K562 (cell line): ENCODE data around the gene PPFIBP2. TPM values are rescaled to one million over a fixed set of nuclear protein-coding genes. Genes with fewer than 3 reads are reported as not detected.

ENCODE experiments used
- ATAC-seq: fragments of 200-7000 bp; cut with Tn5 transposase; 3 replicates; pipeline ENCODE4 v1.9.1; 2020; ENCODE audit warnings: moderate library complexity
- BruUV-seq: library from RNA; stranded (reverse); fragments of 400-500 nt; replicated peaks from 2 replicates; lab custom pipeline; 2021; lab: Mats Ljungman, UMichigan
- CTCF ChIA-PET: fragments of 300-600 bp; formaldehyde crosslinking; extraction: SDS; loops from one replicate; lab custom pipeline; 2021; ENCODE audit warnings: low intra/inter-chr PET ratio; lab: Yijun Ruan, JAX
- POLR2A ChIA-PET: fragments of 300-600, 350-650 bp; sonication (Branson Sonifier 250); formaldehyde crosslinking; extraction: SDS; loops from one replicate; lab custom pipeline; 2021; ENCODE audit warnings: antibody characterized with exemption, inconsistent platforms; lab: Yijun Ruan, JAX
- DNase-seq, 4 experiments: peaks; one replicate each; pipeline versions ENCODE4 v3.0.0 to v3.0.0-alpha.2; 2011 to 2018; ENCODE audit warnings: low spot score in 3 of 4, mixed read lengths in 3 of 4; ENCODE audit errors: extremely low read depth in 1 of 4
- FAIRE-seq: peaks from 2 replicates; lab custom pipeline; 2011; peaks lifted over from hg19 to GRCh38; lab: Jason Lieb, UNC
- H2AFZ ChIP-seq: 2 replicates; pipeline ENCODE4 v1.6.0; 2011; ENCODE audit warnings: low read depth, low read length, control low read depth, inconsistent platforms
- H3K27ac ChIP-seq: fragments of 200-600 bp; 3 replicates; pipeline ENCODE4 v1.8.0; 2011; ENCODE audit warnings: low read depth, mild to moderate bottlenecking, control low read depth, inconsistent platforms, low read length, moderate library complexity, mixed read lengths; ENCODE audit errors: extremely low read depth
- H3K27me3 ChIP-seq, 2 experiments: fragments of 300-600 bp in 1 of 2; 2 replicates in 1 of 2; 3 replicates in 1 of 2; pipeline versions ENCODE4 v1.6.0 to v1.8.0; 2011; ENCODE audit warnings: inconsistent platforms in 2 of 2, low read length in 2 of 2, mild to moderate bottlenecking in 1 of 2, mixed read lengths in 1 of 2, moderate library complexity in 1 of 2; ENCODE audit not compliant: control insufficient read depth in 2 of 2, insufficient read depth in 2 of 2
- H3K36me3 ChIP-seq: fragments of 300-600 bp; 3 replicates; pipeline ENCODE4 v1.8.0; 2011; ENCODE audit warnings: mild to moderate bottlenecking, low read length, inconsistent platforms; ENCODE audit not compliant: control insufficient read depth, insufficient read depth
- H3K4me1 ChIP-seq, 2 experiments: fragments of 200-600 bp in 1 of 2; replicated peaks in 1 of 2; 2 replicates in 1 of 2; 3 replicates in 1 of 2; pipeline versions ENCODE4 v1.5.1 to v1.8.0; 2011; ENCODE audit warnings: inconsistent platforms in 2 of 2, low read length in 2 of 2, mild to moderate bottlenecking in 1 of 2, mixed read lengths in 1 of 2, moderate library complexity in 1 of 2; ENCODE audit not compliant: control insufficient read depth in 2 of 2, insufficient read depth in 2 of 2
- H3K4me2 ChIP-seq: 2 replicates; pipeline ENCODE4 v1.6.1; 2011; ENCODE audit warnings: low read length, control low read depth, inconsistent platforms, mixed read lengths; ENCODE audit not compliant: insufficient read depth
- H3K4me3 ChIP-seq: fragments of 200-600 bp; sonication (generic), shearing (Covaris generic); 2 replicates; pipeline ENCODE4 v1.5.1; 2016; ENCODE audit warnings: control low read depth, inconsistent platforms
- H3K79me2 ChIP-seq: fragments of 200-600 bp; 3 replicates; pipeline ENCODE4 v1.8.0; 2011; ENCODE audit warnings: low read length, inconsistent platforms; ENCODE audit not compliant: control insufficient read depth, insufficient read depth
- H3K9ac ChIP-seq, 2 experiments: 2 replicates each; pipeline versions ENCODE4 v1.6.0 to v1.6.1; 2011; ENCODE audit warnings: low read depth in 2 of 2, low read length in 2 of 2, control low read depth in 1 of 2, inconsistent platforms in 1 of 2, mild to moderate bottlenecking in 1 of 2, mixed read lengths in 1 of 2; ENCODE audit not compliant: insufficient read depth in 1 of 2
- H3K9me1 ChIP-seq: one replicate; pipeline ENCODE4 v1.6.0; 2011; ENCODE audit warnings: inconsistent platforms, mild to moderate bottlenecking, low read length, moderate library complexity; ENCODE audit not compliant: control insufficient read depth, insufficient read depth
- H3K9me3 ChIP-seq: replicated peaks from 2 replicates; pipeline ENCODE4 v1.5.1; 2011; ENCODE audit warnings: low read depth, low read length, inconsistent platforms; ENCODE audit not compliant: control insufficient read depth, insufficient read depth
- H4K20me1 ChIP-seq: replicated peaks from 2 replicates; pipeline ENCODE4 v1.6.1; 2011; ENCODE audit warnings: low read length, inconsistent platforms, mixed read lengths; ENCODE audit not compliant: control insufficient read depth, insufficient read depth
- ATF3 ChIP-seq, 2 experiments: fragments of 450-650 bp in 1 of 2; sonication (generic) in 1 of 2; formaldehyde crosslinking in 1 of 2; IDR thresholded peaks in 1 of 2; conservative IDR thresholded peaks in 1 of 2; 2 replicates each; pipeline versions ENCODE4 v1.6.1 to v1.8.1; 2016 to 2023; ENCODE audit warnings: mild to moderate bottlenecking in 2 of 2, moderate library complexity in 2 of 2, inconsistent platforms in 1 of 2, missing genetic modification reagents in 1 of 2
- BRF2 ChIP-seq: IDR thresholded peaks from 3 replicates; pipeline ENCODE4 v1.6.1; 2011; ENCODE audit warnings: borderline replicate concordance, mild to moderate bottlenecking; ENCODE audit not compliant: insufficient read length, insufficient read depth
- CLOCK ChIP-seq: fragments of 250-450 bp; sonication (Bioruptor Pico); IDR thresholded peaks from 2 replicates; pipeline ENCODE4 v1.4.0; 2020; ENCODE audit warnings: mild to moderate bottlenecking, moderate library complexity, borderline replicate concordance
- JUND ChIP-seq, 2 experiments: IDR thresholded peaks; 2 replicates in 1 of 2; 3 replicates in 1 of 2; pipeline ENCODE4 v1.6.1; 2011; ENCODE audit warnings: borderline replicate concordance in 2 of 2, low read depth in 2 of 2, low read length in 2 of 2, improper control_type of control experiment in 1 of 2, missing biosample characterization in 1 of 2, missing genetic modification characterization in 1 of 2, missing genetic modification reagents in 1 of 2
- RAD21 ChIP-seq, 2 experiments: fragments of 250-450 bp in 1 of 2; fragments of 450-650 bp in 1 of 2; sonication (Bioruptor Pico) in 1 of 2; formaldehyde crosslinking in 1 of 2; IDR thresholded peaks in 1 of 2; conservative IDR thresholded peaks in 1 of 2; 2 replicates each; pipeline versions ENCODE4 v1.4.0 to v1.8.0; 2020 to 2022; ENCODE audit warnings: mild to moderate bottlenecking in 2 of 2, moderate library complexity in 1 of 2
- RFX1 ChIP-seq: fragments of 450-650 bp; IDR thresholded peaks from 2 replicates; pipeline ENCODE4 v1.6.1; 2016; ENCODE audit warnings: mild to moderate bottlenecking, moderate library complexity
- TEAD1 ChIP-seq, 2 experiments: fragments of 450-650 bp in 1 of 2; sonication (generic) in 1 of 2; formaldehyde crosslinking; IDR thresholded peaks; 2 replicates each; pipeline versions ENCODE4 v1.4.0 to v1.8.0; 2020 to 2022; ENCODE audit warnings: mild to moderate bottlenecking in 2 of 2, missing genetic modification reagents in 1 of 2
- ZNF23 ChIP-seq: fragments of 250-450 bp; sonication (Bioruptor Pico); IDR thresholded peaks from 2 replicates; pipeline ENCODE4 v1.4.0; 2020; ENCODE audit warnings: mild to moderate bottlenecking
- WGBS: fragments of 100-300 bp; shearing (Covaris generic); methylation state at CpG from one replicate; pipeline ENCODE4 v1.1.6; 2016; ENCODE audit warnings: low coverage, mixed read lengths; ENCODE audit not compliant: insufficient coverage; ENCODE audit errors: missing lambda C conversion rate; 5-methylcytosine and 5-hydroxymethylcytosine counted together
- in situ Hi-C: fragments of 300-500 bp; cut with MboI; formaldehyde crosslinking; loops from 4 replicates; pipeline ENCODE4 v1.15.0; 2018; ENCODE audit warnings: inconsistent platforms, mixed read lengths
- intact Hi-C: fragments of 100-400 bp; cut with micrococcal nuclease; formaldehyde crosslinking; loops from 2 replicates; pipeline ENCODE4 v1.14.2; 2022
- polyA plus RNA-seq, 8 experiments: library from polyadenylated mRNA; depleted of rRNA in 4 of 8; stranded (reverse) in 5 of 8; unstranded in 3 of 8; fragments of >200 nt; fragmentation: Nextera tagmentation in 2 of 8; fragmentation: Illumina TruSeq in 1 of 8; extraction: Ambion mirVana in 2 of 8; extraction: Trizol in 1 of 8; gene quantifications; 2 replicates each; pipeline versions ENCODE4 v1.2.1 to v1.2.3, GENCODE V29; 2011 to 2014; ENCODE audit warnings: inconsistent platforms in 1 of 8, missing spikeins in 1 of 8
- total RNA-seq, 7 experiments: library from RNA; depleted of rRNA in 6 of 7; stranded (reverse); fragments of >200 nt in 6 of 7; fragmentation: Illumina TruSeq in 2 of 7; extraction: Trizol in 2 of 7; gene quantifications; 2 replicates each; pipeline versions ENCODE4 v1.2.1 to v1.2.3, GENCODE V29; 2011 to 2021; ENCODE audit warnings: low replicate concordance in 1 of 7

PPFIBP2 gene
- total and polyA plus RNA-seq, 9 of the 15 experiments (the other 6 are each of a cell fraction or from before 2014, with no cell fraction given) = 0.18 to 3.4 (median 1.2) TPM

- Histone ChIP-seq H3K4me2 (no peak overlapping the region), H3K9me3 (no peaks in the 10 kb centered on the region), H3K27ac (no peak overlapping the region), H3K9ac (no peak overlapping the region), H3K4me3 (no peak overlapping the region), H3K79me2 (no peaks in the 10 kb centered on the region), H2AFZ (no peak overlapping the region), H3K4me1 (no peaks in the 10 kb centered on the region), H4K20me1 (no peaks in the 10 kb centered on the region), H3K27me3 (no peaks in the 10 kb centered on the region), H3K36me3 (no peaks in the 10 kb centered on the region), H3K9me1 (no peaks in the 10 kb centered on the region)
- ATAC-seq = no peak
- no peak for TF ChIP-seq JUND (IDR thresholded peaks at IDR 0.05; ENCODE audit: borderline replicate concordance, low read depth, low read length)
- TF ChIP-seq JUND (tag; IDR thresholded peaks at IDR 0.05; ENCODE audit: borderline replicate concordance, low read depth, low read length) = no peak
- no peak for TF ChIP-seq ATF3 (IDR thresholded peaks at IDR 0.05)
- no peak for TF ChIP-seq ATF3 (CRISPR knock-in tag; conservative IDR thresholded peaks at IDR 0.05)
- DNase-seq = no peak
- intact Hi-C loops = no loop called here
- no TSS peak for BruUV-seq
- ChIA-PET POLR2A (interaction anchor here (0.6 kb wide), 1 partner anchor 54 kb away, joined by 3 read pairs; no protein-coding TSS in a partner anchor), CTCF (no interaction called here)
- WGBS = 9% methylated on average over 2 of the region's 2 CpGs
- in situ Hi-C loops = no loop called here
- no peak for FAIRE-seq
Measured at GRCh38 chr11:7585816-7586215, 72.0 kb downstream of the PPFIBP2 start.

GRCh38 chr11:7586376-7586775 lies 72.6 kb downstream of the PPFIBP2 start:
- in situ Hi-C loops (no loop called here), intact Hi-C loops (no loop called here)
- ChIA-PET POLR2A (interaction anchor here (0.6 kb wide), 2 partner anchors 35 to 53 kb away, joined by 3 read pairs; no protein-coding TSS in a partner anchor), CTCF (no interaction called here)
- H3K79me2 ChIP-seq = no peaks in the 10 kb centered on the region
- no peaks in the 10 kb centered on the region for H3K9me3 ChIP-seq
- DNase-seq = no peak
- no peak for FAIRE-seq
- BruUV-seq = no TSS peak
- H3K9me1 ChIP-seq = no peaks in the 10 kb centered on the region
- WGBS = 0% methylated on average over 2 of the region's 2 CpGs
- H3K27ac ChIP-seq = no peak overlapping the region
- H3K27me3 ChIP-seq = no peaks in the 10 kb centered on the region; a peak in 1 of 5 replicates
- H3K36me3 ChIP-seq = no peaks in the 10 kb centered on the region
- no peak overlapping the region for H3K4me2 ChIP-seq
- H4K20me1 ChIP-seq = no peaks in the 10 kb centered on the region
- no peak overlapping the region for H2AFZ ChIP-seq
- H3K4me3 ChIP-seq = no peak overlapping the region
- ATAC-seq = no peak
- no peak overlapping the region for H3K9ac ChIP-seq
- H3K4me1 ChIP-seq = no peaks in the 10 kb centered on the region
- TF ChIP-seq RFX1 (no peak), ZNF23 (no peak), TEAD1 (CRISPR knock-in tag; IDR thresholded peaks at IDR 0.05) (no peak), RAD21 (CRISPR knock-in tag; conservative IDR thresholded peaks at IDR 0.05 in 1 of 2, IDR thresholded peaks at IDR 0.05 in 1 of 2) (no peak), BRF2 (no peak), CLOCK (no peak)
